ENCODE measurements around the gene ESR2. TPM values are rescaled to one million over a fixed set of nuclear protein-coding genes. Genes with fewer than 3 reads are reported as not detected.
A peak's percentile ranks its signal among the peaks of the same experiment; 100 is the strongest.

The ESR2 gene
- total RNA-seq, 1 donor from 2014 or later = 0.16 TPM

- no peaks in the 10 kb centered on the region for H3K4me1 Mint-ChIP-seq (ENCODE audit: unreplicated experiment)
- H3K27me3 Mint-ChIP-seq (ENCODE audit: unreplicated experiment) = no peaks in the 10 kb centered on the region
- TF ChIP-seq CTCF (IDR thresholded peaks at IDR 0.05) = no peak
- no peak overlapping the region for H3K27ac Mint-ChIP-seq (ENCODE audit: unreplicated experiment)
- H3K9me3 Mint-ChIP-seq (ENCODE audit: unreplicated experiment) = no peaks in the 10 kb centered on the region
- peaks cover 11% of the 10 kb centered on the region for H3K36me3 Mint-ChIP-seq (ENCODE audit: unreplicated experiment)
- no peak overlapping the region for H3K4me3 Mint-ChIP-seq (ENCODE audit: unreplicated experiment)
- no peak for DNase-seq (ENCODE audit: extremely low spot score, unreplicated experiment)
Measured at GRCh38 chr14:64082837-64083236, 211.3 kb downstream of the ESR2 start.

DNA sequence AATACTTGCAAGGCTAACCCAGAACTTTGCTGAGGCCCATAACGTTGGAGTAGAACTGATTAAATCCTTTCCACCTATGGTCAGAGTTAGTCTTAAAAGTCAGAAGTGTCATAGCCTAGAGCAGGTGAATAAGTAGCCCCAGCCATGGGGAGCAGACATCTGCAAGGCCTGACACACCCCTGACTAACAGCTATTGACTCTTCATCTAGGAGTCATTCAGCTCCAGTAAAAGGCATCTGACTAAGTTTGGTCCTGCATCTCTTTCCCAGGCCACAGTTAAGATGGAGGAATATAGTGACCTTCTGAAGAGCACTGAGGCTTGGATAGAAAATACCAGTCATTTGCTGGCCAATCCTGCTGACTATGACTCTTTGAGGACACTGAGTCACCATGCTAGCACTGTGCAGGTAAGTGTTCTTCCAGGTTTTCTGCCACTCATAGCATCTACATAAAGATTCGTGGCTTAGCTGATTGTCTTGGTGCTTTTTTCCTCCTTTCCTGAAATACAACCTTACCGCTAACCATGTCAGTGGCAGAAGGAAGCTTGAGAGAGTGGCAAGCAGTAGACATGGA, 212.9 kb downstream of the ESR2 start:
- Mint-ChIP-seq H3K27ac (ENCODE audit: unreplicated experiment) (no peak overlapping the region), H3K4me3 (ENCODE audit: unreplicated experiment) (no peak overlapping the region), H3K4me1 (ENCODE audit: unreplicated experiment) (no peaks in the 10 kb centered on the region), H3K9me3 (ENCODE audit: unreplicated experiment) (no peaks in the 10 kb centered on the region), H3K36me3 (ENCODE audit: unreplicated experiment) (peaks cover 11% of the 10 kb centered on the region), H3K27me3 (ENCODE audit: unreplicated experiment) (no peaks in the 10 kb centered on the region)
- TF ChIP-seq CTCF (IDR thresholded peaks at IDR 0.05) = no peak
- no peak for DNase-seq (ENCODE audit: extremely low spot score, unreplicated experiment)

DNA sequence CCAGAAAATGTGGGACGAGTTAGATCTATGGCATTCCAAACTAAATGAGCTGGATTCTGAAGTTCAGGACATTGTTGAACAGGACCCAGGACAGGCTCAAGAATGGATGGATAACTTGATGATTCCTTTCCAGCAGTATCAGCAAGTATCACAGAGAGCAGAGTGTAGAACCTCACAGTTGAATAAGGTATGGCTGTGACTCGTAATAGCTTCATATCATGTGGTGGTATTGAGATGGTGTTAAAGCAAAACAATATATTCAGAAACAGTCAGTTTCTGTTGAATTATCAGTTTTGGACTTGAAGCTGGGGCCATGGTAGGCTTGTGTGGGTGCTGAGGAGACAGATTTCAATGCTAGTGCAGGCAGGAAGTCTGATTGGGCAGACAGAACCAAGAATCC, 213.7 kb downstream of the ESR2 start:
- Mint-ChIP-seq H3K4me1 (ENCODE audit: unreplicated experiment) (peaks cover 6% of the 10 kb centered on the region), H3K9me3 (ENCODE audit: unreplicated experiment) (no peaks in the 10 kb centered on the region), H3K27me3 (ENCODE audit: unreplicated experiment) (no peaks in the 10 kb centered on the region), H3K4me3 (ENCODE audit: unreplicated experiment) (no peak overlapping the region), H3K36me3 (ENCODE audit: unreplicated experiment) (peaks cover 11% of the 10 kb centered on the region), H3K27ac (ENCODE audit: unreplicated experiment) (no peak overlapping the region)
- no peak for TF ChIP-seq CTCF (IDR thresholded peaks at IDR 0.05)
- DNase-seq (ENCODE audit: extremely low spot score, unreplicated experiment) = no peak

GRCh38 chr14:64075613-64076005, 218.6 kb downstream of the ESR2 start:
- no peaks in the 10 kb centered on the region for H3K27me3 Mint-ChIP-seq (ENCODE audit: unreplicated experiment)
- H3K36me3 Mint-ChIP-seq (ENCODE audit: unreplicated experiment) = peaks cover 14% of the 10 kb centered on the region
- no peaks in the 10 kb centered on the region for H3K9me3 Mint-ChIP-seq (ENCODE audit: unreplicated experiment)
- H3K27ac Mint-ChIP-seq (ENCODE audit: unreplicated experiment) = no peak overlapping the region
- peaks cover 17% of the 10 kb centered on the region for H3K4me1 Mint-ChIP-seq (ENCODE audit: unreplicated experiment)
- TF ChIP-seq CTCF (IDR thresholded peaks at IDR 0.05) = no peak
- DNase-seq (ENCODE audit: extremely low spot score, unreplicated experiment) = no peak
- no peak overlapping the region for H3K4me3 Mint-ChIP-seq (ENCODE audit: unreplicated experiment)

DNA sequence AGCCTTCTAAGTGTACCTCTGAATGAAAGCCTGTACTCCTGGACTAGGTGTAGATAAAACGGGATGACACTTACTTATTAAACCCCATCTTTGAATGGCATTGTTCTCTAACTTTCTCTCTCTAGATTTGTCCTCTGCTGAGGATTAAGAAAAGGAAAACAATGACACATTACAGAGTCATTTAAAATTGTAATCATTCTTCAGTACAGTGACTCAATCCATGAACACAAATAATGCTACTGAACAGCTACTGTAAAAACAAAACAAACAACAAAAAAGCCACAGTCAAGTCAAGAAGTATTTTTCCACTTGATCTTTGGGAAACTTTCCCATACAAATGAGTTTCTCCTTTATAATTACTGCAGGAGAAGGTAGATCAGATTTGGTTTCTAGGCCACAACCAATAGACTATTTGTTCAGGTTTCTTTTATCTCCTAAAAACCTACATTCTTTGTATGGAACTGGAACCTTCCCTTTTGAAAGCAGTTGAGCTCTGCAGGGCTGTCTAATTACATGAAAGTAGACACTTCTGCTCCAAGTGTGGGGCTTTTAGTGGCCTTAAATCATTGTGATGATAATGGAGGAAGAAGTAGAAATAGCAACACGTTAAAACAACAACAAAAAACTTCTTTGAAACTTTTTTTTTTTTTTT, 219.1 kb downstream of the ESR2 start:
- no peak for TF ChIP-seq CTCF (IDR thresholded peaks at IDR 0.05)
- Mint-ChIP-seq H3K9me3 (ENCODE audit: unreplicated experiment) (no peaks in the 10 kb centered on the region), H3K4me3 (ENCODE audit: unreplicated experiment) (no peak overlapping the region), H3K36me3 (ENCODE audit: unreplicated experiment) (peaks cover 12% of the 10 kb centered on the region), H3K4me1 (ENCODE audit: unreplicated experiment) (peaks cover 17% of the 10 kb centered on the region), H3K27ac (ENCODE audit: unreplicated experiment) (peak overlapping the region; percentile 67), H3K27me3 (ENCODE audit: unreplicated experiment) (no peaks in the 10 kb centered on the region)
- DNase-seq (ENCODE audit: extremely low spot score, unreplicated experiment) = no peak
